ENCODE results near the gene PCSK1. TPM values are rescaled to one million over a fixed set of nuclear protein-coding genes. Genes with fewer than 3 reads are reported as not detected.

PCSK1 gene
- total RNA-seq, 4 donors from 2014 or later, result 1.6 to 2.5 TPM; not detected in 2

- Histone ChIP-seq H3K4me3 (no peak overlapping the region), H3K36me3 (no peaks in the 10 kb centered on the region), H3K27me3 (no peaks in the 10 kb centered on the region), H3K27ac (no peak overlapping the region), H3K9me3 (no peaks in the 10 kb centered on the region), H3K4me1 (no peaks in the 10 kb centered on the region)
- in situ Hi-C loops (cut with MboI; ENCODE audit: low pct_ligation_motif_present in 1 of 4, low pct_unique_long_range_greater_than_20kb in 1 of 4, low sequenced_read_pairs in 3 of 4) (no loop called here), intact Hi-C loops (cut with DNase I; ENCODE audit: low total_unique reads) (no loop called here)
- no peak for DNase-seq
- TF ChIP-seq POLR2A (IDR thresholded peaks at IDR 0.05), result no peak
- no peak for TF ChIP-seq EP300 (IDR thresholded peaks at IDR 0.05; ENCODE audit: low read depth)
- no peak for TF ChIP-seq POLR2AphosphoS5 (IDR thresholded peaks at IDR 0.05)
- no peak for TF ChIP-seq CTCF (IDR thresholded peaks at IDR 0.05)
- 60% methylated on average over 1 to 3 of the region's 3 CpGs for WGBS, 2 donors (ENCODE audit: low coverage in 1 of 2)
These were observed 44.9 kb downstream of the PCSK1 start for GRCh38 chr5:96388176-96388575.

GRCh38 chr5:96387616-96388015, 45.4 kb downstream of the PCSK1 start:
- intact Hi-C loops (cut with DNase I; ENCODE audit: low total_unique reads) (no loop called here), in situ Hi-C loops (cut with MboI; ENCODE audit: low pct_ligation_motif_present in 1 of 4, low pct_unique_long_range_greater_than_20kb in 1 of 4, low sequenced_read_pairs in 3 of 4) (no loop called here)
- Histone ChIP-seq H3K4me1 (no peaks in the 10 kb centered on the region), H3K36me3 (no peaks in the 10 kb centered on the region), H3K4me3 (no peak overlapping the region), H3K9me3 (no peaks in the 10 kb centered on the region), H3K27me3 (no peaks in the 10 kb centered on the region), H3K27ac (no peak overlapping the region)
- TF ChIP-seq POLR2A (IDR thresholded peaks at IDR 0.05), result no peak
- no peak for TF ChIP-seq EP300 (IDR thresholded peaks at IDR 0.05; ENCODE audit: low read depth)
- TF ChIP-seq CTCF (IDR thresholded peaks at IDR 0.05), result no peak
- TF ChIP-seq POLR2AphosphoS5 (IDR thresholded peaks at IDR 0.05), result no peak
- WGBS, 2 donors (ENCODE audit: low coverage in 1 of 2), result 48 to 55% methylated on average over 2 of the region's 2 CpGs
- DNase-seq, result no peak

GRCh38 chr5:96385538-96385937, 47.5 kb downstream of the PCSK1 start:
- in situ Hi-C loops (cut with MboI; ENCODE audit: low pct_ligation_motif_present in 1 of 4, low pct_unique_long_range_greater_than_20kb in 1 of 4, low sequenced_read_pairs in 3 of 4), result no loop called here
- no peaks in the 10 kb centered on the region for H3K4me1 ChIP-seq
- H3K9me3 ChIP-seq, result no peaks in the 10 kb centered on the region
- intact Hi-C loops (cut with DNase I; ENCODE audit: low total_unique reads), result no loop called here
- no peak overlapping the region for H3K27ac ChIP-seq
- no peaks in the 10 kb centered on the region for H3K27me3 ChIP-seq
- TF ChIP-seq EP300 (IDR thresholded peaks at IDR 0.05; ENCODE audit: low read depth), result no peak
- no peak for TF ChIP-seq POLR2AphosphoS5 (IDR thresholded peaks at IDR 0.05)
- no peak for TF ChIP-seq POLR2A (IDR thresholded peaks at IDR 0.05)
- TF ChIP-seq CTCF (IDR thresholded peaks at IDR 0.05), result no peak
- no peak for DNase-seq
- H3K36me3 ChIP-seq, result no peaks in the 10 kb centered on the region
- 70 to 82% methylated on average over 1 of the region's 1 CpG for WGBS, 2 donors (ENCODE audit: low coverage in 1 of 2)
- H3K4me3 ChIP-seq, result no peak overlapping the region

GRCh38 chr5:96384353-96384752, 48.7 kb downstream of the PCSK1 start:
- 82% methylated on average over 3 of the region's 3 CpGs; no CpG with 5 or more reads in 1 of the 2 donors for WGBS, 2 donors (ENCODE audit: low coverage in 1 of 2)
- intact Hi-C loops (cut with DNase I; ENCODE audit: low total_unique reads) (no loop called here), in situ Hi-C loops (cut with MboI; ENCODE audit: low pct_ligation_motif_present in 1 of 4, low pct_unique_long_range_greater_than_20kb in 1 of 4, low sequenced_read_pairs in 3 of 4) (no loop called here)
- Histone ChIP-seq H3K27me3 (no peaks in the 10 kb centered on the region), H3K27ac (no peak overlapping the region), H3K4me1 (no peaks in the 10 kb centered on the region), H3K9me3 (no peaks in the 10 kb centered on the region), H3K4me3 (no peak overlapping the region), H3K36me3 (no peaks in the 10 kb centered on the region)
- TF ChIP-seq POLR2A (IDR thresholded peaks at IDR 0.05) (no peak), POLR2AphosphoS5 (IDR thresholded peaks at IDR 0.05) (no peak), CTCF (IDR thresholded peaks at IDR 0.05) (no peak), EP300 (IDR thresholded peaks at IDR 0.05; ENCODE audit: low read depth) (no peak)
- DNase-seq, result no peak

All from transverse colon (tissue), 4 donors.